GM19099 (cell line): Measurements from ENCODE around the gene OSBPL8.
A peak's percentile ranks its signal among the peaks of the same experiment; 100 is the strongest.

Source experiments
- POLR2A ChIP-seq: IDR thresholded peaks from 3 replicates; pipeline ENCODE4 v1.6.1; 2011; ENCODE audit warnings: low read depth; ENCODE audit not compliant: insufficient read length; ENCODE audit errors: extremely low read depth

The OSBPL8 gene, protein sequence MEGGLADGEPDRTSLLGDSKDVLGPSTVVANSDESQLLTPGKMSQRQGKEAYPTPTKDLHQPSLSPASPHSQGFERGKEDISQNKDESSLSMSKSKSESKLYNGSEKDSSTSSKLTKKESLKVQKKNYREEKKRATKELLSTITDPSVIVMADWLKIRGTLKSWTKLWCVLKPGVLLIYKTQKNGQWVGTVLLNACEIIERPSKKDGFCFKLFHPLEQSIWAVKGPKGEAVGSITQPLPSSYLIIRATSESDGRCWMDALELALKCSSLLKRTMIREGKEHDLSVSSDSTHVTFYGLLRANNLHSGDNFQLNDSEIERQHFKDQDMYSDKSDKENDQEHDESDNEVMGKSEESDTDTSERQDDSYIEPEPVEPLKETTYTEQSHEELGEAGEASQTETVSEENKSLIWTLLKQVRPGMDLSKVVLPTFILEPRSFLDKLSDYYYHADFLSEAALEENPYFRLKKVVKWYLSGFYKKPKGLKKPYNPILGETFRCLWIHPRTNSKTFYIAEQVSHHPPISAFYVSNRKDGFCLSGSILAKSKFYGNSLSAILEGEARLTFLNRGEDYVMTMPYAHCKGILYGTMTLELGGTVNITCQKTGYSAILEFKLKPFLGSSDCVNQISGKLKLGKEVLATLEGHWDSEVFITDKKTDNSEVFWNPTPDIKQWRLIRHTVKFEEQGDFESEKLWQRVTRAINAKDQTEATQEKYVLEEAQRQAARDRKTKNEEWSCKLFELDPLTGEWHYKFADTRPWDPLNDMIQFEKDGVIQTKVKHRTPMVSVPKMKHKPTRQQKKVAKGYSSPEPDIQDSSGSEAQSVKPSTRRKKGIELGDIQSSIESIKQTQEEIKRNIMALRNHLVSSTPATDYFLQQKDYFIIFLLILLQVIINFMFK

DNA sequence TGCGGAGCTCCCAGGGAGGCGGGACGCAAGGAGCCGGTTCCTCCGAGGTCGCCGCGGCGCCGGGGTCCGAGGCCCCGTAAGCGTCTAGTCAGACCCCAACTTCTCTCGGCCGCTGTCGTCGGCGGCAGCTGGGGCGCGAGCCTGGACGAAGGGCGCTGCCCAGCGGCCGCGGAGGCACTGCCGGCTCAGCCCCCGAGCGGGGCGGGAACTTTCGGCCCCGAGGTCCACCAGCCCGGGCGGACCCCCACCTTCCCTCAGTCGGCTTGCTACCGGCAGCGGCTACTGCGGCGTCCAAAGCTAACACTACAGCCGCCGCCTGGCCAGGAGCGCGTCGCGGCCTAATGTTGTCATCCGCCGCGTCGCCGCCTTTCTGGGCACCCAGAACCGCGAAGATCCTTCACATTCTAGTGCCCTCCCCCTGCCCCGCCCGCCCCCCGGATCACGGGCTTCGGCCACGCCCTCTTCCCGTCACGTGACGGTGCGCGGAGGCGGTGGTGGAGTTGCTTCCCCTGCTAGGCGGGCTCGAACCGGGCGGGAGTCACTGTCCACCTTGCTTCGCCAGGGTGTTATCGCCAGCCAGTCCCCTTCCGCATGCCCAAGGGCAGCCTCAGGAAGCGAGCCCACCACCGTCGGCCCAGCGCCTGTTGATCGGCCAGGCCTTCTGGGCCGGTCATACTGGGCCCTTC is at the start of gene OSBPL8:
Gene OSBPL8, minus strand, starts transcription at position 372 of the 686 bp plus-strand sequence. CDS start 72,220 bp downstream, outside the sequence.
- peak; percentile 97 for TF ChIP-seq POLR2A

DNA sequence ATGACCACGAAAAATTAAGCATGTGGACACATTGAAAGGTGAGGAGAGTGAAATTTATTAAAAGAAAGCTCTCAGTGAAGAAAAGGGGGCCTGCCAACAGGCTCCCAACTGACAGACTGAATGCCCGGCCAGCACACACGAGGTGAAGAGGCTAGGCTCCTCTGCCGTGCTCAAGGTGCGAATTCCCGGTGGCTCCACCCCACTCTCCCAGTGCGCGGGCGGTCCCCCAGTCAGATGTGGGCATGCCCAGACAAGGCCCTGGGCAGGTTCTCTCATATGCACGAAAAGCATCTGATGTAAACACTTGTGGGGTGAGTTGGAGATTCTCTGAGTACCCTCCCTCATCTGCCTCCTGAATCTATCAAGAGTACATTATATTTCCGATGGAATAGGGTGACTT is 48.5 kb upstream of the OSBPL8 start:
- TF ChIP-seq POLR2A: no peak

DNA sequence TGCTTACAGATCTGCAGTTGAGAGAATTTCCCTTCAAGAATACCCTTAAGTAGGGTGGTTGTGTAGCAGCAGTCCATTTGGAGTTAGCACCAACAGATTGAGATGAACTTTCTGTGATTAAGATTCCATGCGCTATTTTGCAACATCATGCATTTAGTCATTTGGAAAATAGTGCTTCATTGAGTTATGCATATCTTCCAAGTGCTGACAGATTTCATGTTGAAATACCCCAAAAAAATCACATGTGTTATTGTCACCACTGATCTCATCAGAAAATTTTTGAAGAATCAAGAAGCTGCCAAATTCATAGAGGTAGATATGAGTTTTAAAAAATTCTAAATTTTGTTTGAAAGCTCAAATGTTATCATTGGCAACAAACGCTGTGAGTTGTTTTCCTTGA is 35.5 kb upstream of the OSBPL8 start:
- no peak for TF ChIP-seq POLR2A

DNA sequence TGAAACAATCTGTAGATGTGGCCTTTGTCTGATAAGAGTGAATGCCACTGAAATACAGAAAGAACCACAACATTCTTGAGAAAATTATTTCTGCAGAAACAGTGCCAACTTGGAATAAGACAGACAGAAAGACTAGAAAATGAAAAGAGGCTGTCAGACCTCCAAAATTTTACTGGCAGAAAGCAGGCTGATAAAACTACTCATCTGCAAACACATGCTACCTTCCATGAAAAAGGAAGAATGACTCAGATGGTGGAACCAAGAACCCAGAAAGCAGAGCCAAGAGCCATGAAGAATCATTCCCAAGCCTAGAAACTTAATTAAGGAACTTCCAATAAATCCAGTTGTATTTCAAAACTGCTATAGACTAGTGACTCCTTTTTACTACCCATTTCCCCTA is 31.9 kb upstream of the OSBPL8 start:
- no peak for TF ChIP-seq POLR2A

DNA sequence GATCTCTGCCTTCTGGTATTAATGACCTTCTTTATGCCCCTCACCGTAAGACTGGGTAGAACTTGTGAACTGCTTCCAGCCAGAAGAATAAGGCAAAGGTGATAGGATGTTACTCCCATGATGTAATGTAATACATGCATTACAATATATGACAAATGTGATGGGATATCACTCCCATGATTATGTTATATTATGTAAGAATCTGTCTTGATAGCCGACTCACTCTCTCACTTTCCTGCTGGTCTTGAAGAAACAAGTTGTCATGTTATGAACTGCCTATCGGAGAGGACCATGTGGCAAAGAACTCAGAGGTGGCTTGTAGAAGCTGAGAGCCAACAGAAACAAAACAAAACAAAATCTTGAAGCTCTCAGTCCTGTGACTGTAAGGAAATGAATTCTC is 30.6 kb upstream of the OSBPL8 start:
- no peak for TF ChIP-seq POLR2A

DNA sequence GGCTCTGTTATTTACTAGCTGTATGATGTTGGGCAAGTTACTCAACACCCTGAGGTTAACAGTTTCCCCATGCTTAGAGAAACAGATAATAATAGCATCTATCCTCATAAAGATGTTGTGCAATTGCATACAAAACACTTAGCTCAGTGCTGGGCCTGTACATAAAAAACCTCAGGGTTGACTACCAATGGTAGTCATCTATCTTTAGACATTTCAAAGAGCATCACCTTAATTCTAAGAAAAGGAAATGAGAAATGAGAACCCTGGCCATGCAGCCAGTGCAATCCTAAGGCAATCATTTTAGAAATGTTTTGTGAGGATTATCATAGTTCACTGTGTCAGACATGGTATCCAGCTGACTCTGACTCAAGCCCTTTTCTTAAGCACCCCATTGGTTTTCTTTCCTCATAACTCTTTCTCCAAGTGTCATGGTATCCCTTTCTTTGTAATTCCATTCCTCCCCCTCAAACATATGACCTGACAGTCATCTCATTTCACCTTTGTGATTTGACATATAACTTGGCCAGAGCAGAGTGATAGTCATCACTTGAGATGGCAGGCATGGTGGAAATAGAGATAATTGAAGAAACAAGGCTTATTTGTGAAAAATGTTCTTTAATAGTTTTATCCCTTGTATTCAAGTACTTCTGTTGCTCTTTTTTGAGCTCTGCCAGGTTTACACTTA is 29.5 kb upstream of the OSBPL8 start:
- TF ChIP-seq POLR2A: no peak

DNA sequence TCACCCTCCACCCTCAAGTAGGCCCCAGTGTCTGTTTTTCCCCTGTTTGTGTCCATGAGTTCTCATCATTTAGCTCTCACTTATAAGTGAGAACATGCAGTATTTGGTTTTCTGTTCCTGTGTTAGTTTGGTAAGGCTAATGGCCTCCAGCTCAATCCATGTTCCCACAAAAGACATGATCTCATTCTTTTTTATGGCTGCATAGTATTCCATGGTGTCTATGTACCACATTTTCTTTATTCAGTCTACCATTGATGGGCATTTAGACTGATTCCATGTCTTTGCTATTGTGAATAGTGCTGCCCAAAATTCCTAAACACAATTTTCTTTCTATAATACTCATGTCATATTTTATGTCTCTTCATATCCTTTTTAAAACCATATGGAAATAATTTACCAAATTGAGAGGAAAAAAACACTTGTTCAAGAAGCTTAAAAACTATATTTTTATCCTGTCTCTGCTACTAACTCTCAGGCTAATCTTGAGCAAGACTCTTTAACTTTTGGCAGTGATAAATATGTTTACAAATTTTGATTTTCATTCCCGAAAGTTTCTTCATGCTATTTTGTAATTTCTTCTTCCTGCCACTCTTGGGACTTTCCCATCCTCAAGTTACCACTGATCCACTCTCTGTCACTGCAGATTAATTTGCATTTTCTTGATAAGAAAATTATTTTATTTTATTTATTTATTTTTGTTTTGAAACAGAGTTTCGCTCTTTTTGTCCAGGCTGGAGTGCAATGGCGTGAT is 28.0 kb upstream of the OSBPL8 start:
- no peak for TF ChIP-seq POLR2A

DNA sequence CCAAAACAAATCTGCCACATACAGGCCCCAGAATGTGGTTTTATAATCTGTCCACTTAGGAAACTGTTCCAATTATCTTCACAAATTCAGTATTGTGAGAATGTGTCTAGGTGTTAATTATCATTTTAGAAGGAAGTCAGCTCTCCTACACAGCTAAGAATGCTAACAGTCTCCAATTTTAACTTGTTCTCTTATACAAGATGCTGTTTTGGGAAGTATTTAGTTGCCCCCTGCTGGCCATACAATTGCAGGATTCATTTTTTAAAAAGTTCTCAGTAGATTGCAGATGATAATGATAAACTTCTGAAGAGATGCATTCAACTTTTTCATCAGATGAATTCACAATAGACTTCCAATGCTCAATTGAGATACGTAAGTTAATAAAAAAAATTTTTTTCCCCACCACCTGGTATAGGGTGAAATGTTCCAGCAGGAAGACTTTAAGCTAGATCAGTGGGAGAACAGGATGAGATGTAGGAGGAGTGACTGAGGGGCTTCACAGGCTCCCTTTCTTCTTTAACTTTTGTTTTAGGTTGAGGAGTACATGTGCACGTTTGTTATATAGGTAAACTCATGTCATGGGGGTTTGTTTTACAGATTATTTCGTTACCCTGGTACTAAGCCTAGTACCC is 27.3 kb upstream of the OSBPL8 start:
- no peak for TF ChIP-seq POLR2A

DNA sequence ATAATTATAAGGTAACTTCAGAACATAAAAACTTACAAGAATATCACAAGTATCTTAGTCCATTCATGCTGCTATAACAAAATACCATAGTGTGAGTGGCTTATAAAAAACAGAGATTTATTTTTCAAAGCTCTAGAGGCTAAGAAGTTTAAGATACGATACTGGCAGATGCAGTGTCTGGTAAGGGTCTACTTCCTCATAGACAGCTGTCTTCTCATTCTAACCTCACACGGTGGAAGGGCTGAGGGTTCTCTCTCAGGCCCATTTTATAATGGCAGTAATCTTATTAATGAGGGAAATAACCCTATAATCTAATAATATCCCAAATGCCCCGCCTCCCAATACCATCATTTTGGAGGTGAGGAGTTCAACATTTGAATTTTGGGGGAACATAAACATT is 23.7 kb upstream of the OSBPL8 start:
- TF ChIP-seq POLR2A: no peak

DNA sequence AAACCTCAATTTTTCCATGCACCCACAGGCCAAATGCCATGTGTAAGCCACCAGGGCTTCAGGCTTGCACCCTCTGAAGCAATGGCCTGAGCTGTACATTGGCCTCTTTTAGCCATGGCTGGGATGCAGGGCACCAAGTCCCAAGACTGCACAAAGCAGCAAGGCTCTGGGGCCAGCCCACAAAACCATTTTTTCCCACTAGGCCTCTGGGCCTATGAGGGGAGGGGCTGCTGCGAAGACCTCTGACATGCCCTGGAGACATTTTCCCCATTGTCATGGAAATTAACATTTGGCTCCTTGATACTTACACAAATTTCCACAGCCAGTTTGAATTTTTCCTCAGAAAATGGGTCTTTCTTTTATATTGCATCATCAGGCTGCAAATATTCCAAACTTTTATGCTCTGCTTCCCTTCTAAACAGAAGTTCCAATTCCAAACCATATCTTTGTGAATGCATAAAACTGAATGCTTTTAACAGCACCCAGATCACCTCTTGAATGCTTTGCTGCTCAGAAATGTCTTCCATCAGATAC is 14.3 kb upstream of the OSBPL8 start:
- TF ChIP-seq POLR2A: no peak

DNA sequence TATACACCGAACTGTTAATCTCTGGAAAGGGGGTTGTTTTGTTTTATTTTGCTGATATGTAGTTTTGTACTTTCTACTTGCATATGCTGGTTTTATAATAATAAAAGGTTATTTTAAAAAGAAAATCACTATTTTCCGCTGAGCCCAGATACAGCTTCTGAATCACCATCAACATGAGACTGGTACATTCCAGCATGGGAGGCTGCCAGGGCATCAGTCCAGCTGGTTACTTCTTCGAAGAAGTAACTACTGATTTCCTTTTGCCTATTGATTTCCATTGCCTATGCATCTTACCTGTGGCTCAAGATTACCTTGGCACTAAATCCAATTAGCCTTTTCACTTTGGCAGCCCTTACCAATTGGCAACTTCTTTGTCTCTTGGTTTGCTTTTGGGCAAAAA is 11.7 kb upstream of the OSBPL8 start:
- TF ChIP-seq POLR2A: no peak

DNA sequence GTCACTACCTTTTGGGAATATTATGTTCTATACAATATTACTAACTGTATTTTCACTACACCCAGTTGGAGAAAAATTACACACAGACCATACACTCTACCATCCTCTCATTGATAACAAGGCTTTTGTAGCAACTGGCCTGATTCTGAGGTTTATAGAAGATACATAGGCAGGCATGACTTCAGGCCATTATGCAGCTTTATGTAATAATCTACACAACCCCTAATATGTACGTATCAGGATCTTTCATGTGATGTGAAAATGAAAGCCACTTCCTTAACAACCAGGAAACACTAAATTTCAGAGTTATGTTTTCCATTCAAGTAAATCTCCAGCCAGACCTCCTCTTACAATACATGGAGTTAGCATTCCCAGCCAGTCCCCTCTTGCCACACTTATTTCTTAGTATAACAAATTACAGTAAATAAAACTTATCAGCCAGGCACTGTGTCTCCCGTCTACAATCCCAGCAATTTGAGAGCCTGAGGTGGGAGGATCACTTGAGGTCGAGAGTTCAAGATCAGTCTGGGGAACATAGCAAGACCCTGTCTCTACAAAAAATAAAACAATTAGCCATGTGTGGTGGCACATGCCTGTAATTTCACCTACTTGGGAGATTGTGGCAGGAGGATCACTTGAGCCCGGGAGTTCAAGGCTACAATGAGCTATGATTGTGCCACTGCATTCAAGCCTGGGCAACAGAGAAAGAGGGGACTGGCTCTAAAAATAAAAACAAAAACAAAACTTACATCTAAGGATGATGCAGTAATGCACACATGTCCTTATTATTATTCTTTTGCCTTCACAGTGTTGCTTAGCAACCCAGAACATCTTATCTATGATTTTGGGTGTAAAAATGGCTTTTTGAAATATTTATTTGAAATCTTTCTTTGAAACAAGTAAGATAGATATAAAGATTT is 10.4 kb upstream of the OSBPL8 start:
- TF ChIP-seq POLR2A: no peak
